Retina (tissue), 1 donor: ENCODE measurements around the gene LRRC4C.

Experiments
- DNase-seq: peaks from one replicate; pipeline ENCODE4 v3.0.0-alpha.2; 2016

The LRRC4C gene

GRCh38 chr11:41246399-41246745 lies 213.1 kb downstream of the LRRC4C start:
- DNase-seq, result no peak

- no peak for DNase-seq
Measured at GRCh38 chr11:41245704-41246398, 213.6 kb downstream of the LRRC4C start.

- DNase-seq, result no peak
Measured at GRCh38 chr11:41245184-41245583, 214.3 kb downstream of the LRRC4C start.

- DNase-seq, result no peak
Measured at GRCh38 chr11:41237382-41237781, 222.1 kb downstream of the LRRC4C start.

GRCh38 chr11:41235668-41236067 lies 223.8 kb downstream of the LRRC4C start:
- no peak for DNase-seq

- DNase-seq, result no peak
Measured at GRCh38 chr11:41225856-41226633, 233.4 kb downstream of the LRRC4C start.

GRCh38 chr11:41222236-41222635 lies 237.2 kb downstream of the LRRC4C start:
- DNase-seq, result no peak

- DNase-seq, result no peak
Measured at GRCh38 chr11:41206388-41206787, 253.1 kb downstream of the LRRC4C start.

GRCh38 chr11:41201156-41201555 lies 258.3 kb downstream of the LRRC4C start:
- DNase-seq, result peak; percentile 71

- no peak for DNase-seq
Measured at GRCh38 chr11:41190437-41191082, 268.9 kb downstream of the LRRC4C start.

GRCh38 chr11:41189701-41190436 lies 269.6 kb downstream of the LRRC4C start:
- DNase-seq, result no peak

- no peak for DNase-seq
Measured at GRCh38 chr11:41177791-41178190, 281.7 kb downstream of the LRRC4C start.

GRCh38 chr11:41175304-41175972 lies 284.0 kb downstream of the LRRC4C start:
- DNase-seq, result no peak

GRCh38 chr11:41146326-41146725 lies 313.1 kb downstream of the LRRC4C start:
- no peak for DNase-seq

- no peak for DNase-seq
Measured at GRCh38 chr11:41145420-41145819, 314.0 kb downstream of the LRRC4C start.

- DNase-seq, result no peak
Measured at GRCh38 chr11:41134971-41135370, 324.5 kb downstream of the LRRC4C start.

- DNase-seq, result no peak
Measured at GRCh38 chr11:41133023-41133422, 326.4 kb downstream of the LRRC4C start.

GRCh38 chr11:41121600-41121999 lies 337.9 kb downstream of the LRRC4C start:
- no peak for DNase-seq

- DNase-seq, result no peak
Measured at GRCh38 chr11:41119484-41119883, 340.0 kb downstream of the LRRC4C start.

GRCh38 chr11:41118521-41118920 lies 340.9 kb downstream of the LRRC4C start:
- no peak for DNase-seq

GRCh38 chr11:41116970-41117369 lies 342.5 kb downstream of the LRRC4C start:
- no peak for DNase-seq

- DNase-seq, result no peak
Measured at GRCh38 chr11:41115066-41115465, 344.4 kb downstream of the LRRC4C start.

- DNase-seq, result peak; percentile 24
Measured at GRCh38 chr11:41113160-41113559, 346.3 kb downstream of the LRRC4C start.
